ENCODE results near the gene NCF2. TPM values are rescaled to one million over a fixed set of nuclear protein-coding genes. Genes with fewer than 3 reads are reported as not detected.

Gene NCF2
- total RNA-seq, 1 donor from 2014 or later = 8.3 TPM

DNA sequence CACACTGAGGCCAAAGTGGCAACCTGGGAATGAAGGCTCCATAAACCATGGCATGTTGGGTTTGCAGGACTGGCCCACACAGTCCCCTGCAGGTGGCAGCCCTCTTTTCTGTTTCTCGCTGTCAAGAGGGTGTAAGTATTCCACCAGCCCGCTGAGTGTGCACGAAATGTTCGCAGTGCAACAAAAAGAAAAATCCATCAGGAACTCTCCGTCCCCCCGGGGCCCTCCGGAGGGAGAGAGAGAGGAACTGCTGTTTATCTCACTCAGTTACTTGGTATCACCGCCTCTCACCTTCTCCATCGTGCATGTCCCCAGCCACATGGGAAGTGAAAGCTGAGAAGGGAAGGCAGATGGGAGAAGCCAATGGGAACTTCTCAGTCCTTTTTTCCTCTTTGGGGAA, 38.3 kb downstream of the NCF2 start:
- no peak for ATAC-seq

DNA sequence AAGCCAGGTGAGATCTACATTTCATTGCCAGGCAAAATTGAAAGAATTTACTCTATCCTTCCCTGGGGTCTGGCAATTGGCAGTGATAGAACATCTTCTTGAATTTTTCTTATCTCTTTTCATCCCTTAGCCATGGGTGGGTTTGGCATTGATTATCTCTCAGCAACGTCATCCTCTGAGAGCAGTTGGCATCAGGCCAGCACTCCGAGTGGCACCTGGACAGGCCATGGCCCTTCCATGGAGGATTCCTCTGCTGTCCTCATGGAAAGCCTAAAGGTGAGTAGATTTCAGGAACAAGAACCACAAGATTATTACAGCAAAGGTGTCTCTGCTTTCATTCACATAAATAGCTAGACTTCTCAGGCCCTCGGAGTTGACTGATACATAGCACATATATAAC, 39.3 kb downstream of the NCF2 start:
- ATAC-seq = no peak

DNA sequence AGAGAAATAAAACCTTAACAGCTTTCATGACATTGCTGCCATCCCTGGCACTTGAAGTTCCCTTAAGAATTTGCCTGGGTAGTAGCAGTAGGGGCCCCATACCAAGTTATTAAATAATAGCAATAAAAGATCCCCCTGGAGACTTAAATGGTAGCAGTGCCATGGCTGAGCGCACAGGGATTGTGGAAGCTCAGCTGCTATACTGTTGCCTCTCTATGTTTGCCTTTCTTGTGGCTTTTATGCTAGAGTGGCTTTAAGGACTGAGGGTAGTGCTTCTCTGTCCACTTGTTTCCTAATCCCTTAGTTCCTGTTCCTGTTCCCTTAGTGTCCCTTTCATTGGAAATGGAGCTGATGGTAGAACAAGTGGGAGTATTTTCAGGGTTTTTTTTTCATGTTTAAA, 42.1 kb downstream of the NCF2 start:
- ATAC-seq = no peak

DNA sequence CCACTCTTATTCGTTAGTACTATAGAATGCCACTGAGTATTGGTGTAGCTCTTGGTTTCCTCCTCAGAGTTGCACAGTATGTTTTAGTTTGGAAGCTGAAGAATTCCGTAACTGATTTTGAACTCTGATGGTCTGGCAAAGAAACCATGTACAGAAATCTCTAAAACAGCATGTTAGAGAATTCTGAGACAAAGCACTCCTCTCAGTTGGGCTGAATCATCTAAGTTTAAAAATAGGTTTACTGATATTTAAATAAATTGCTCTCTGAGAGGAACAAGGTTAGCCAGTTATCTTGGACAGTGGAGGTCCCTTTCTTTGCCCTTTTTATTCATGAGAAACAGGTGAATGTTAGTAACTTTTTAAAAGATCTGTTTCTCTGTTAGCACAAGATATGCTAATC, 43.8 kb downstream of the NCF2 start:
- ATAC-seq = no peak

DNA sequence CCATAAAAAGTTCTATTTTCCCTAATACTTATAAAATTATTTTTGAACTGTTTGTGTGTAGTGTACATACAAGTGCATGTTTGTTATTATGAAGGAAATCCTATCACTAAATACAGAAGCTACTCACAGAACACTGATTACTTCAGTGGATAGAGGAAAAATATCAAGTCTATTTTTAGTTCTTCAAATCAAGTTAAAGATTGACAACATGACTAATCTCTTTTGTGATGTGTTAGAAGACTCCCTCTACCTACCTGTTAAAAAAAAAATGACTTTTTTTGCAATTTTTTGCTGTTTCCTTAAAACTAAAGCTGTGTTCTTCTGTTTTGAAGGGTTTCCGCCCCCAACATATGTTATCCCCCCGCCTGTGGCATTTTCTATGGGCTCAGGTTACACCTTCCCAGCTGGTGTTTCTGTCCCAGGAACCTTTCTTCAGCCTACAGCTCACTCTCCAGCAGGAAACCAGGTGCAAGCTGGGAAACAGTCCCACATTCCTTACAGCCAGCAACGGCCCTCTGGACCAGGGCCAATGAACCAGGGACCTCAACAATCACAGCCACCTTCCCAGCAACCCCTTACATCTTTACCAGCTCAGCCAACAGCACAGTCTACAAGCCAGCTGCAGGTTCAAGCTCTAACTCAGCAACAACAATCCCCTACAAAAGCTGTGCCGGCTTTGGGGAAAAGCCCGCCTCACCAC, 45.5 kb downstream of the NCF2 start:
- no peak for ATAC-seq

DNA sequence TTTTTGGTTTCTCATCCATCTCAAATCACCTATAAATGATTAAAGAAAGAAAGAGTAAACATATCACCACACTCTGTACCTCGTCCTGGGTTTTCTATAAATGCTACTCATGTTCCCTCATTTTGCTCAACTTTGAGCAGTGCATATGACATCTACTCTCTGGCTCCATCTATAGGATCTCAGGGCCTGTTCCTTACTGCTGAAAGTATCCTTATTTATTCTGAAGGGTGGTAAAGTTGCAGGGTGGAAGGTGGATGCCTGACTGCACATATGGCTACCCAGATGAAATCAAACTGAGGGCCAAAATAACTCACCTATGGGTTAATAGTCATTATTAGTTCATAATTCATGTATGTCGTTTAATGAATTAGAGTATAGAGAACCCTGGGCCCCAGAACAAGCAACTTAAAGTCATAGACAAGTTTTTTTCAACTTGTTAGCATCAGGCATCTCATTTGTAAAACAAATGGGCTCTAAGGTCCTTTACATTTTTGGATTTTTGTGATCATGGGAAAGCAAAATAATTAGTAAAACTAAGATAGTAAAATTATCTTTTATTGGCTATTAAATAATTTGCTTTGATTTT, 46.5 kb downstream of the NCF2 start:
- peak; percentile 79 for ATAC-seq

DNA sequence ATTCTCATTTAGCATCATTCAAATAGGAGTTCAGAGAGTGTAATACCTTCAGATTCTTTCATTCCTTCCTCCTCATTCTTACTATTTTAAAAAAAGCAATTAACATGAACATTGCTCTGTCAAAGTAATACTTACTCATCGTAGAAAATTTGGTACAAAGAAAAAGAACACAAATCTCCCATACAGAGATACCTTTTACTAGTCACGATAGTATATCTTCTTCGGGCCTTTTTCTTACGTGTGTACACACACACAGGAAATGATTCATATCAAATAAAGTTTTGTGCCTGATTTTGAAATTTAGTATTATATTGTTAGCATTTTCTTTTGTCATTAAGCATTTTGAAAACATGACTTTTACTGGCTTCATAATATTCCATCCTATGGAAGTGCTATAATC, 52.9 kb downstream of the NCF2 start:
- no peak for ATAC-seq

DNA sequence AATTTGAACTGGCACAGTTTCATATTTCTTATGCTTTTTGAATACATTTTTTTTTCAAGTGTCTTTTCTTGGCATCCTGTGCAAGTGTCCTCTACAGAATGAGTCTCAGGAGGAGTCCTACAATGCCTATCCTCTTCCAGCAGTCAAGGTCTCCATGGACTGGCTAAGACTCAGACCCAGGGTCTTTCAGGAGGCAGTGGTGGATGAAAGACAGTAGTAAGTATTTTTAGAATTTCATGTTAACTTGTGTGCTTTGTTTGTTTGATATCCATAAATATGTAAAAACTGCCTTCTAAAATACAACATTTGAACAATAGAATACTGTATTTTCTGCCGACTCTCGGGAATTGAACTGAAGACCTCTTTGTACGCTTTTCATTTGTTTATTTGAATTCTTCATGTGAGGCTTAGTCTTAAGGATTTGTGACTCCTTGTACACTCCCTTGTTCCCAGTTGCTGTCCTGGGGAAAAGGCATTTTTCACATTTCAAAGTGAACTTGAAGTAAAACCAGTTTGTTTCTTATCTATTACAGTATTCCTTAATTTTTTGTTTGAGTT, 56.6 kb downstream of the NCF2 start:
- no peak for ATAC-seq

DNA sequence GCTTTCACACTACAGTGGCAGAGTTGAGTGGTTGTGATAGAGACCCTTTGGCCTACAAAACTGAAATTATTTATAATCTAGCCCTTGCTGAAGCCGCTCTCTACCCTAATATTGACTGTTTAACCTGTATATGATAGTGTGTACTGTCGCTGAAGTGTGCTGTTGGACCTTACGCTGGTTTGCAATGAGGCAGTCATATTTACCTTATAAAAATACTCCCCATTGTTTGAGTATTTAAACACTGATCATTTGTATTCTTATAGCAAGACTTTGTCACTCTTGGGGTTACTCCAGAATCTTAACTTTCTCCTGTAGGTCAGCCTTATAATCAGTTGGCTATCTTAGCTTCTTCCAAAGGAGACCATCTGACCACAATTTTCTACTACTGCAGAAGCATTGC, 61.7 kb downstream of the NCF2 start:
- no peak for ATAC-seq

DNA sequence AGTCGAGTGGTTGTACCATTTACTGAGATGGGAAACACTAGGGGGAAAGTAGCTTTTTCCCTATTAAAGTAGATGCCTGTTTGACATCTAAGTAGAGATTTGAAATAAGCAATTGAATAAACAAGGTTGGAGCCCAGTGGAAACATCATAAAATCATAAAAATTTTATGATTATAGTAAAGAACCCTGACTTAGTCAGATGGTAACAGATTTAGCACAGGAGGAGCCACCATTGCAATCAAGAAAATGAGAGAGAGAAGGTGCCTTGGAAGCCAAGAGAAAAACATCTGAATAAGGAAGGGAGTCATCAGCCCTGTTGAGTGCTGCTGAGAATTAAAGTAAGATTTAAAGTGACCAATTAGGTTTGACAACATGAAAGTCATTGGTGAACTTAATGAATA, 68.2 kb downstream of the NCF2 start:
- ATAC-seq = no peak

DNA sequence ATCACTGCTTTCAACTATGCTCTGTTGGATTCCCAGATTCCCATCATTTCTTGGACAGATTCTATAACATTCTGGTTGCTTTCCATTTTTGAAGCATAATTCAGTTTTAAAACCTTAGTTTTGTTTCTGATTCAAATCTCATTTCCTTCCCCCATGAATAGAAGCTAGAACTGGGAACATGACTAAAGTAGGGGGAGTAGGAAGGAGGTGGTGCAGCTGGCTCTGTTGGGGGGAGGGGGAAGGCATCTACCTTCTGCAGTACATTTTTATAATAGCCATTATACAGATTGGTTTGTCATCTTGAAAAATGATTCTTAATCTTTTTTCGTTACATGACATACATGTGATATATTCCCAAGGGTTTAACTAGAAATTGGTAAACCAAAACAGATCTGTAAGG, 69.9 kb downstream of the NCF2 start:
- no peak for ATAC-seq

DNA sequence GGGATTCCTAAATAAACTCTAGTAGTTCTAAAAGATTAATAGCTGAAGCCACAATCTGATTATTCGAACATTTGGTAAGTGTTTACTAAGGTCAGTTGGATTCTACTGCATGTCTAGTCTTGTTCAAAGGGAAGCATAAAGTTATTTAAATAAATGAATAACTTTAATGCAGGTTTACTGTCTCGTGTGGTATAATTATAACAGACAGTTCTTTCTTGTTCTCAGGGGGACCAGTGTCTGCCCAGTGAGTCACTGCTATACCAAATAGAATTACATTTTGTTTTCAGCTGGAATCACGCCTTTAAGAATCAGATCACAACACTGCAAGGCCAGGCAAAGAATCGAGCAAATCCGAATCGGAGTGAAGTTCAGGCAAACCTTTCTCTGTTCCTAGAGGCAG, 72.9 kb downstream of the NCF2 start:
- no peak for ATAC-seq

DNA sequence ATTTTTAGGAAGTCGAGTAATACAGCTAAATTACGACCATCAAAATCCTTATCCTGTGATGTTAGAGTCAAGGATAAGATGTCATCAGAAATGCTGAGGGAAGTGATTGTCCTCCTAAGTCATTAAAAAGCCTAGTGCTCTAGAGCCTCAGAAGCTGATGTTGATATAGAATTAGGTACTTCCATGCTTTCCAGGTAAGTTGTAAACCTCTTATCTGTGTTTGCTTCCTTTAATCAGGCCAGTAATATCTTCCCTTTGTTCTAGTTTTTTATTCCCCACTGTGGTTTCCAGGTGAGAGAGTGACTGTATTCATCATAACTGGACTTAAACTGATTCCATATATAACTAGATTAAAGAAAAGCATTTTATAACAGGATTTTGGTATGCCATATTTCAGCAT, 73.5 kb downstream of the NCF2 start:
- ATAC-seq = no peak

DNA sequence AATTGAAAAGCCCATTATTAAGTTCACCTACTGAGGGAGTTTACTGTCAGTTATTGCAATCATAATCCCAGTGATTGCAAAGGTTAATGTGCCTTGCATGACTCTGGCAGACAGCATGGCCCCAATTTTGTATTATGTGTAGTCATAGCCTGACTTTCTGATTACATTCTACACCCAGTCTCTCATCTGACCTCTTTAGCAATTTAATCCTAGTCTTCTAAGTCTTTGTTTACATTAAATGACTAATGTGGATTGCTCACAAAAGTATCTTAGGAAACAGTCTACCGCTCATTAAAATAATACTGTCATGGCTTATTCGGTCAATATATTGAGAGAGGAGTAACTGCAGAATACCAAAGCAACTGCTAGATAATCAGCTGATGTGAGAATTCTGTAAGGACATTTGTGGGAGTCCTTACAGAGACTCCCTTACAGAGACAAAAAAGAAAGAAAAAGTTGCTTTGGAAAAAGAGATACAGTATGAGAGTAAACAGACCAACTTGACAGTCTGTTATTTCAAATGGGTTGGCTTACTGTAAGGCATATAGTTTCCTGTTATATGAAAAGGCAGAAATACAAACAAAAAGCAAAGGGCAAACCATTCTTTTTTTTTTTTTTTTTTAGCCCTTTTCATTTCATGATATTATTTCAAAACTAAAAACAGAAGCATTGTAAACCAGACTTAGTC, 75.1 kb downstream of the NCF2 start:
- ATAC-seq = peak; percentile 98

DNA sequence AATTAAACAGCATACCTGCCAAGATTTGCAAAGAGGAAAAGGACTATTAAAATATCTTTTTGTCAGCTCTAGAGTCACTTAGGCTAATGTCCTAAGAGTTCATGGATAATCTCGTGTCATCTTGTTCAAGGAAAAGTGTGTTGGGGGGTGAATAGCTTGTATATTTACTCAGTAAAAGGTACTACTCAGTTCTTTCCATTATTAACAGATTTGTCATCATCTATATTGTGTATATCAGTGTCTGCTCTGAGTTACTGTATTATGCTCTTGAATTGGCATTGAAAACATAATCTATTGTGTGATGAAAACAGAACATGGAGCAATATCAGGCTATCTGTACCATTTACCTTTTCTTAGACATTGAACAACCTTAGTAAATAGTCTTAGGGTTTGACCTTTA, 76.0 kb downstream of the NCF2 start:
- ATAC-seq = no peak

DNA sequence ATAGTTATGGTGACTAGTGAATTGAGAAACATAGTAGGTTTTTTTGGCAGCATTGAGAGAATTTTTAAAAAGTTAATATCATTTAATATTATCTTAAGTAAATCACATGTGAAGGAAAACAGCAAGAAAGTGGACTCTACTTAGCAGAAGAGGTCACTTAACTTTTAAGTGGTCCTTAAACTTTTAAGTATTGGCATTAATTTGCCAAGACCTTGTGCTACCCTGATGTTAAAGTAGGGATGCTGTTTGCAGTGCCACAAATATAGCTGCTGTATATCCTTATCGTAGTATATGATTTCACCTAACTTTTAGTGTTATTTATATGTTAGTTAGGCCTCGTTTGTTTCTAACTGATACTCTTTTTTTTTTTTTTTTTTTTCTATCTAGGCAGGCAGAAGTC, 77.8 kb downstream of the NCF2 start:
- no peak for ATAC-seq

DNA sequence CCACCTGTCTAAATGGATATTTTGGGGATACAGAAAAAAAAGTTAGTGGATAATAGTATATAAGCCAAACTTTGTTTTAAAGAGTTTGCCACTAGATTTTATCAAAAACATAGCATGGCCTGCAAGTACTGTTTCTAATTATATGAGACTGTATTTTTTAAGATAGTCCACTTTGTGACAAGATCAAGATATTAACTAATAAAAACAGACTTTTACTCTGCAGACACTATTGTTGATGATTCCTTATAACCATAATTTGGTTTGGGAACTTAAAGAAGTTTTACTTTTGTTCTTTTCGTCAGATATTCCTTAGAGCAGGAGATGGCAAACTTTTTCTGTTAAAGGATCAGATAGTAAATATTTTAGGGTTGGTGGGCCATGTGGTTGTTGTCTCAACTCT, 81.6 kb downstream of the NCF2 start:
- no peak for ATAC-seq

DNA sequence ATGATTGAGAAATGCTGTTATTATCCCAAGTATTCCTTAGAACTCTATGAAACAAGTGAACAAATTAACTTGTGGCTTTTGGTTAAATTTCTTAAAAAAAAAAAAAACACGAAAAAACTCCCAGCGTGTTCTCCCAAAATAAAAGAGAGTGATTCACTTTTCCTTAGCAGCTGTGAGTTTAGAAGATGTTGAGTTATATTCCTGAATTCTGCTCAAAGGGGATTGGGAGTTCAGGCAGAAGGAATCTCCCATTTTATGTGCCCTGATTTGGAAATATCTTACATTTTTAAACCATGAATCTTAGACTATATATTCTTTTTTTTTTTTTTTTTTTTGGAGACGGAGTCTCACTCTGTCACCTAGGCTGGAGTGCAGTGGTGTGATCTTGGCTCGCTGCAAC, 83.7 kb downstream of the NCF2 start:
- no peak for ATAC-seq

Other genes starting within 250 kb of the NCF2 start
- gene NMNAT2, start 172.1 kb downstream of the NCF2 start, total RNA-seq = 0.04 TPM
- 34.8 TPM for gene SMG7, start 118.0 kb downstream of the NCF2 start, total RNA-seq
- 97.8 TPM for gene ARPC5, start 45.3 kb upstream of the NCF2 start, total RNA-seq
- gene APOBEC4, start 62.9 kb upstream of the NCF2 start, total RNA-seq = not detected
- gene RGL1, start 214.7 kb upstream of the NCF2 start, total RNA-seq = 3.0 TPM